SK-N-MC (cell line): Measurements from ENCODE around the gene ELMO1.

Experiments used
- EZH2 ChIP-seq: fragments of 200-600 bp; sonication (generic); IDR thresholded peaks from one replicate; pipeline ENCODE4 v1.6.1; 2017; ENCODE audit warnings: antibody characterized with exemption
- FOXP2 ChIP-seq: optimal IDR thresholded peaks from 2 replicates; pipeline ENCODE3; 2011; ENCODE audit warnings: mild to moderate bottlenecking, moderate library complexity; ENCODE audit not compliant: insufficient read depth; ENCODE audit errors: extremely low read length, control extremely low read depth

GRCh38 chr7:37290731-37291130 is 157.9 kb downstream of the ELMO1 start:
- no peak for TF ChIP-seq EZH2
- TF ChIP-seq FOXP2 = no peak
